Left renal pelvis (tissue), 4 donors: Measurements from ENCODE around the gene NUSAP1. TPM values are rescaled to one million over a fixed set of nuclear protein-coding genes. Genes with fewer than 3 reads are reported as not detected.
"Not testable (repeated sequence)": the region's sequence is repeated elsewhere in the genome, so short reads cannot be mapped to it uniquely, and the experiment has no call there.

Experiments
- DNase-seq, 4 donors: peaks; one replicate each; pipeline ENCODE4 v3.0.0-alpha.2; 2013; ENCODE audit warnings: low read depth in 4 of 4, low spot score in 3 of 4
- polyA plus RNA-seq, 4 donors: library from polyadenylated mRNA; unstranded; fragments of 120-200 nt; gene quantifications; one replicate each; pipeline ENCODE4 v1.2.1, GENCODE V29; 2013; ENCODE audit not compliant: insufficient read length in 4 of 4

The NUSAP1 gene
- 100 to 1,000 TPM in 1 of 4 donors, 10 to 100 TPM in 3; 89.9 to 101 (median 92.3) TPM for polyA plus RNA-seq

DNA sequence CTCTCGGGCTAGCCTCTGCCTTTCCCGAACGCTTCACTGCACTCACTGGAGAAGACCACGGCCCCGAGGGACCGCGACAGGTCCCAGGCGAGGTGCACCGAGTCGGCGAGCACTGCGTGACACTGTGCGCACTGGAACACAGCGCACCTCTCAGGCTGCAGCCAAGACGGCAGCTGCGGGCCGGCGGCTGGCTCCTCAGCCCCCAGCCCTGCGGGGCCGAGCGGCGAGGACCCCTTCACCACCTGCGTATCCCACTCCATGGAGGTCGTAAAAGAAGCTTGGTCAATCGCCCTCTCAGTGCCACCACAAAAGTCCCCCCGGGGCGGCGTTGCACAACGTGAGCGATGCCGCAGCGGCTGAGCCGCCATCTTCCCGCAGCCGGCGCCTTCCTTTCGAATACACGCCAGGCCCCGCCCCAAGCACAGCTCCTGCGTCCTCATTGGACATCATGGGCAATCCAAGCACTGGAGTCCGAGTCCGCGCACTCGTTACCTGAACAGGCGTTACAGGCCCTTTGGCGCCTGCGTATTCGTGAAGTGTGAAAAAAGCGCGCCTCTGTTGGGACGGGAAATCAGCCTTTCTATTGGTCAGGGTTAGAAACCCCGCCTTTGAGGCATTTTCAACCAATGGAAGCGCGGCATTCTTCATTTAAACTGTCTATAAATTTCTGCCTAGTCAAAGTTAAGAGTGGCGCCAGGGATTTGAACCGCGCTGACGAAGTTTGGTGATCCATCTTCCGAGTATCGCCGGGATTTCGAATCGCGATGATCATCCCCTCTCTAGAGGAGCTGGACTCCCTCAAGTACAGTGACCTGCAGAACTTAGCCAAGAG lies at the start of gene NUSAP1, which contains the start of gene OIP5:
TSS of gene NUSAP1 (plus strand) at position 688 of the 832 bp plus-strand sequence. CDS start at position 765, 77 bp downstream.
TSS of gene OIP5 (minus strand) at position 398 of the 832 bp plus-strand sequence. CDS start at position 368, 30 bp downstream.
- peak; percentile 97 to 99 (median 98) for DNase-seq

DNA sequence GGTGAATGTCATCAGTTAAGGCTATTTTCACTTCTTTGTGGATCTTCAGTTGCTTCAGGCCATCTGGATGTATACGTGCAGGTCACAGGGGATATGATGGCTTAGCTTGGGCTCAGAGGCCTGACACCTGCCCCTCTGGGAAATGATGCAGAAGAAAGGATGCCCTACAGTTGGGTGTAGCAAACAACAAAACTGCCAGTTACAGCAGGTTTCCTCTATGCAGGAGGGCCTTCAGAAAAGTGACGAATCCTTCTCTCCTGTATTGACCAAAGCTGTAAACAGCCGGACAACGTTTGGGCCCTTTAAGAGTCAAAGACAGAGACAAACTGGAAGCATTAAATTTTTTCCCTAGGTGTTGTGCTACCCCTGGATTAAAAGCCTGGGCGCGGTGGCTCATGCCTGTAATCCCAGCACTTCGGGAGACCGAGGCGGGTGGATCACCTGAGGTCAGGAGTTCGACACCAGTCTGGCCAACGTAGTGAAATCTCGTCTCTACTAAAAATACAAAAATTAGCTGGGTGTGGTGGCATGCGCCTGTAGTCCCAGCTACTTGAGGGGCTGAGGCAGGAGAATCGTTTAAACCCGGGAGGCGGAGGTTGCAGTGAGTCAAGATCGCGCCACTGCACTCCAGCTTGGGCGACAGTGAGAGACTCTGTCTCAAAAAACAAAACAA lies 49.6 kb upstream of the NUSAP1 start:
- DNase-seq: not testable (repeated sequence)

- DNase-seq: peak; percentile 96 to 99 (median 98)
Measured at GRCh38 chr15:41283653-41284426, 48.8 kb upstream of the NUSAP1 start.

DNA sequence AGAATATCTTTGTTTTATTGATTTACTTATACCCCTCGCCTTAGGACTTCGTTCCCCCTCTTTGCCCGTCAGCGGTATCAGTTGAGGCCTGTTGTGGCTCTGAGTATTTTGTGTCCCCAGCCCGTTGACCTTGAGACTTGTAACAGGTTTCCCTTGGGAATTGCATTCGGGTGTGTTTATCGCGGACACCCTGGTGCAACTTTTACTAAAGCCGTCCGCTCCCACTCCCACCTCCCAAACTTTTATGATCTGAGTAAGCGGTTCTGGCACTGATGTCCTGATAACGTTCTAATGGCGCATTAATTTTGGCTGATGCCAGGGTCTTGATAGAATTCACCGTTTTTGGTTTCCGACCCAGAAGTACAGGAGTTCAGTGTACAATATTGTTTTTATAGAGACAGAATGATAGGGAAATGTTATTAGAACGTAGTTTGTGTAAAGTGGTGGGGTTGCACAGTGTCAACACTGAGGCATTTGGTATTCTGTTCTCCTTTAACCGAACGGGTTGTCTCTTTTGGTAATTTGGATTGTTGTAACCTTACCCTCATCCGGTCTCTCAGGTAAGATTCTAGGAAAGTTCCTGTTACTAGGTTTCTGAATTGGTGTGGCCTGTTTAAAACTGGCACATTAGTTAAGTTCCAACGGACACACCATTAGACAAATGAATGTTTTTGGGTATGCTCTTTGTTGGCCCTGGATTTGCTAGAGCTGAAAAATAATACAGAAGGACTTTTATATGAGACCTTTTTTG lies 48.1 kb upstream of the NUSAP1 start:
- peak; percentile 16 to 50 (median 24) for DNase-seq

DNA sequence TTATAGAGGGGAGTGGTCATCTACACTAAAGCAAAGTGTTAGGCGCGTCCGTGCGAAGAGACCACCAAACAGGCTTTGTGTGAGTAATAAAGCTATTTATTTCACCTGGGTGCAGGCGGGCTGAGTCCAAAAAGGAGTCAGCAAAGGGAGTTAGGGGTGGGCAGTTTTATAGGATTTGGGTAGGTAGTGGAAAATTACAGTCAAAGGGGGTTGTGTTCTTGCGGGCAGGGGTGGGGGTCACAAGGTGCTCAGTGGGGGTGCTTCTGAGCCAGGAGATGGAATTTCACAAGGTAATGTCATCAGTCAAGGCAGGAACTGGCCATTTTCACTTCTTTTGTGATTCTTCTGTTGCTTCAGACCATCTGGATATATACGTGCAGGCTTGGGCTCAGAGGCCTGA lies 47.4 kb upstream of the NUSAP1 start:
- DNase-seq: no peak

DNA sequence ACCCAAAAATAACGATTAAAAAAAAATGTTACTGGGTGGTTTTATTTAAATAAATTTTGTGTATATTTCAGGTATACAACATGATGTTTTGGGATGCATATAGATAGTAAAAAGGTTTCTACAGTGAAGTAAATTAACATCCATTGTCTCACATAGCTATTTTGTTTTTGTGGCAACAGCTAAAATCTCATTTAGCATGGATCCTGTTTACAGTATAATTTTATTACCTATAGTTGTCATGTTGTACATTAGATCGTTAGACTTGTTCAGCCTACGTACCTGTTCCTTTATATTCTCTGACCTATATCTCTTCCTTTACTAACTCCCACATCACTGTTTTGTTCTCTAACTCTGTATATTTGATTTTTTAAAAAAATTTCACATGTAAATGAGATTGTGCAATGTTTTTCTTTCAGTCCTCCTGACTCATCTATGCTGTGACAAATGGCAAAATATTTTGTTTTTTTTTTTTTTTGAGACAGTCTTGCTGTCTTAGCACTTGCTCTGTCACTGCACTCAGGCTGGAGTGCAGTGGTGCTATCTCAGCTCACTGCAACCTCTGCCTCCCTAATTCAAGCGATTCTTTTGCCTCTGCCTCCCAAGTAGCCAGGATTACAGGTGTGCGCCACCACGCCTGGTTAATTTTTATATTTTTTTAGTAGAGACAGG lies 45.9 kb upstream of the NUSAP1 start:
- no peak for DNase-seq

DNA sequence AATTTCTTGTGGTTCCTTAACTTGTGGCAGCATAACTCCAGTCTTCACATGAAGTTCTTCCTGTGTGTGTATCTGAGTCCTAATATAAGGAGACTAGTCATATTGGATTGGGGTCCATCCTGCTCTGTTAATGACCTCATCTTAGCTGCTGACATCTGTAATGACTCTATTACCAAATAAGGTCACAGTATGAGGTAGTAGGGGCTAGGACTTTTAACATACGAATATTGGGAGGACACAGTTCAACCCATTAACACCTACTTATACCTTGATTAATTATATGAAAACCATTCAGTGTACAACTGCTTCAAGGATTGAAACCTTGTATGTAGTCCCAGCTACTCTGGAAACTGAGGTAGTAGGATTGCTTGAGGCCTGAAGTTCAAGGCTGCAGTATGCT lies 44.2 kb upstream of the NUSAP1 start:
- DNase-seq: no peak

DNA sequence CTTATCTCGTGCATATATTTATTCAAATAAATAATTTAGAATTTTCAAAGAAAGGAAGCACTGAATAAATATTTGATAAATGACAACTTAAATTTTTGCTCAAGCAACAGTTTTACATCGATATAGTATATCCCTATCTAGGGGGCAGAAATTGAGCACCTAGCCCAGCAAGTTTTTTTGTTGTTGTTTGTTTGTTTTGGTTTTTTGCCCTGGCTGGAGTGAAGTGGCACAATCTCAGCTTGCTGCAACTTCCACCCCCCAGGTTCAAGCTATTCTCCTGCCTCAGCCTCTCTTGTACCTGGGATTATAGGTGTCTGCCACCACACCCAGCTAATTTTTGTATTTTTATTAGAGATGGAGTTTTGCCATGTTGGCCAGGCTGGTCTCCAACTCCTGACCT lies 42.7 kb upstream of the NUSAP1 start:
- DNase-seq: no peak

DNA sequence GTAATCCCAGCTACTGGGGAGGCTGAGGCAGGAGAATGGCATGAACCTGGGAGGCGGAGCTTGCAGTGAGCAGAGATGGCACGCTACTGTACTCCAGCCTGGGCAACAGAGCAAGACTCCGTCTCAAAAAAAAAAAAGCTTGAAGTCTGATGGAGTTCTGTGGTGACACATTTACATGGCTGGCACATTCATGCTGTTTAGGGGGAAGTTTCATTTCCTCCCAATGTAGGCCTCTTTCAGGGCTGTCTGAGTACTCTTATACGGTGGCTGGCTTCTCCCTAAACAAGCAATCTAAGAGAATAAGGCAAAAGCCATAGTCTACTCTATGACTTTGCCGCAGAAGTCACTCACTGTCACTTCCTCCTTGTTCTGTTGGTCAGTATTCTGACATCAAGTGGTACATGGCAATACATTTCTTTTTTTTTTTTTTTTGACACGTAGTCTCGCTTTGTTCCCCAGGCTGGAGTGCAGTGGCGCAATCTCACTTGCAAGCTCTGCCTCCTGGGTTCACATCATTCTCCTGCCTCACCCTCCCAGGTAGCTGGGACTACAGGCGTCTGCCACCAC lies 41.5 kb upstream of the NUSAP1 start:
- no peak for DNase-seq

- no peak for DNase-seq
Measured at GRCh38 chr15:41292521-41292920, 40.2 kb upstream of the NUSAP1 start.

DNA sequence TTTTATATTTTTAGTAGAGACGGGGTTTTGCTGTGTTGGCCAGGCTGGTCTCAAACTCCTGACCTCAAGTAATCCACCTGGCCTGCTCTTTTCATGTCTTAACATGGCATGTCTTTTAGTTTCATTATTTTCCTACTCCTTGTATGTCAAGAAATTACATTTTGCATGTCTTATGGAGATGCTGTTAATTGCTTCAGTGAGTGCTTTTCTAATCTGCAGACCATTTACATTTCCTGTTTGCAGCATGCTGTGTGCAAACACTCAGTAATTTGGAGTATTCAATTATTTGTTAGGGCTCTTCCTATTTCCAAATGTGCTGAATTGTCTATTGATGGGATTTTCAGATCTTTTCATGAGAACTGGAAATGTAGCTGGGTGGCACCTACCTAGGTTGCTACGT lies 31.5 kb upstream of the NUSAP1 start:
- not testable (repeated sequence) for DNase-seq

DNA sequence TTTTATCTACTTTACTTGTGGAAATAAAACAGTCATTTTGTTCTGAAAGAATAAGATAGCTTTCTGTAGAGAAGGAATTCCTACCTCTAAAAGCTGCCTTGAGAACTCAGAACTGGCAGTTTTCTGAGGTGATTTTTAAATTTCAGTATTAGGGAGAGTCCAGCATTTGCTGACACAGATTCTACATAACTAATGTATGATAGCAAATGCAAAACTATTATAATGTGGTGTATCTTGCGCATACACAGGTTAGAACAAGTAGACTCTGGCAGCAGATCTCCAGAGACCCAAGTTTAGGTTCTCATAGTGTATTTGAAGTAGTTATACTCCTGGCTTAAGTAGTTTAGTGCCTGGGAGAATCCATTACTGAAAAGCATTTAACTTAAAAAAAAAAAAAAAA lies 31.1 kb upstream of the NUSAP1 start:
- no peak for DNase-seq

DNA sequence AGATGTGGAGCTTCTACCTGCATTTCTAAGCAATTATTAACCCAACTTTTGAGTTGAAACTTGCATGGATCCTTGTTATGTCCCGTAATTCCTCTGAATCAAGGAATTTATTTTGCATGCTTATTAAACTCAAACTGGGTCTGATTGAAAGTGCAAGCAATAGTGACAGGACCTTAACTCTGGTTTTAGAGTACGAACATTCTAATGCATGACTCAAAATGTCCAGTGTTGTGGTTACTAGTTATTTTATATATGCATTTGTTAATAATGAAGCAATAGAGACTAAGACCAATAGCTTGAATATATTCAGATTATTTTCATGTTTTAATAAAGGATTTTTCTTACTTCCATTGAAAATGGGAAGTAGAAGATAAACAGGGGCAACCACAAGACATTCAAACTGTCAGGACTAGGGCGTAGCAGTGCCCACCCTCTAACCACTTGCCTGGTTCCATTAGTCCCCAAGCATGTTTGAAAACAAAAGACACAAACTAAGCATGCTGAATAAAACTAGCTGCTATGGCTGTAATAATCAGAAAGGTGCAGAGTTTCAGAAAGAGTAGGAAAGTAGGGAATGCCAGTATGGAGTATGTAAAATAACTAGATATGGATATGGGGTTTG lies 28.4 kb upstream of the NUSAP1 start:
- no peak for DNase-seq

- no peak for DNase-seq
Measured at GRCh38 chr15:41307679-41308078, 25.0 kb upstream of the NUSAP1 start.

- DNase-seq: no peak
Measured at GRCh38 chr15:41309226-41309905, 23.3 kb upstream of the NUSAP1 start.

DNA sequence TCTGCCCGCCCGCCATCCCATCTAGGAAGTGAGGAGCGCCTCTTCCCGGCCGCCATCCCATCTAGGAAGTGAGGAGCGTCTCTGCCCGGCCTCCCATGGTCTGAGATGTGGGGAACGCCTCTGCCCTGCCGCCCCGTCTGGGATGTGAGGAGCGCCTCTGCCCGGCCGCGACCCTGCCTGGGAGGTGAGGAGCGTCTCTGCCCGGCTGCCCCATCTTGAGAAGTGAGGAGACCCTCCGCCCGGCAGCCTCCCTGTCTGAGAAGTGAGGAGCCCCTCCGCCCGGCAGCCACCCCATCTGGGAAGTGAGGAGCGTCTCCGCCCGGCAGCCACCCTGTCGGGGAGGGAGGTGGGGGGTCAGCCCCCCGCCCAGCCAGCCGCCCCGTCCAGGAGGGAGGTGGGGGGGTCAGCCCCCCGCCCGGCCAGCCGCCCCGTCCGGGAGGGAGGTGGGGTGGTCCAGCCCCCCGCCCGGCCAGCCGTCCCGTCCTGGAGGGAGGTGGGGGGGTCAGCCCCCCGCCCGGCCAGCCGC lies 11.8 kb upstream of the NUSAP1 start:
- not testable (repeated sequence) for DNase-seq

DNA sequence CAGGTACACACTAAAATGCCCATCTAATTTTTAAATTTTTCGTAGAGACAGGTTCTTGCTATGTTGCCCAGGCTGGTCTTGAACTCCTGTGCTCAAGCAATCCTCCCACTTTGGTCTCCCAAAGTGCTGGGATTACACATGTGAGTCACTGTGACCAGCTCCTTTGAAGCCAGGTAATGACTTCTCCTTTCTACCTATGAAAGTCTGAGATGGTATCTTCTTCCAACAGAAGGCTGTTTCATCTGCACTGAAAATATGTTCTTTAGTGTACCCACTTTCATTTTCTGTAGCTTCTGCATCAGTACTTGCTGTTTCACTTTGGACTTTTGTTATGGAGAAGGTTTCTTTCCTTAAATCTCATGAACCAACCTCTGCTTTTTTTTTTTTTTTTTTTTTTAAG lies 9.1 kb upstream of the NUSAP1 start:
- DNase-seq: no peak

DNA sequence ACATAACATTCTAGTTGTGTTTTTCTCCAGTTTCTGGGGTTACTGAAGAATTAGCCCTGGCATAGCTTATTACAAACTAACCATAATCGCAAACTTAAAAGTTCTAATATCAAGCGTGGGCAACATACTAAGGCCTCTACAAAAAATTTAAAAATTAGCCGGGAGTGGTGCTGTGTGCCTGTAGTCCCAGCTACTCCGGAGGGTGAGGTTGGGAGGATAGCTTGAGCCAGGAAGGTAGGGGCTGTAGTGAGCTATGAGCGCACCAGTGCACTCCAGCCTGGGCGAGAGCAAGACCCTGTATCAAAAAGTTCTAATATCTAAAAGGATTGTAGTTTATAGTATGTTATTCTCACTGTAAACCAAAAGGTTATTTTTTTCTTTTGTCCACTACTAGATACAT lies 1.4 kb upstream of the NUSAP1 start:
- DNase-seq: no peak
